ENCODE data around the gene NAP1L1. TPM values are rescaled to one million over a fixed set of nuclear protein-coding genes. Genes with fewer than 3 reads are reported as not detected.

NAP1L1 gene
- total RNA-seq, 1 donor from 2014 or later: 348 TPM

- intact Hi-C loops (cut with DNase I): no loop called here
These were observed 6.8 kb upstream of the NAP1L1 start for GRCh38 chr12:76091246-76091754.

GRCh38 chr12:76085520-76085868 is 1.0 kb upstream of the NAP1L1 start:
- no peak for DNase-seq (ENCODE audit: low spot score)
- intact Hi-C loops (cut with DNase I): loop anchor here (2.0 to 10.0 kb wide), 2 partner anchors 263 to 469 kb away; partner anchors contain the start of genes BBS10 and OSBPL8

More at GRCh38 chr12:76091246-76091754, 6.8 kb upstream of the NAP1L1 start:
- DNase-seq (ENCODE audit: low spot score): no peak

GRCh38 chr12:76084863-76085519 is 506 bp upstream of the NAP1L1 start:
- peak; percentile 93 for DNase-seq (ENCODE audit: low spot score)
- intact Hi-C loops (cut with DNase I): loop anchor here (2.0 to 10.0 kb wide), 3 partner anchors 53 to 470 kb away; partner anchors contain the start of genes BBS10, OSBPL8 and PHLDA1

- no peak for DNase-seq (ENCODE audit: low spot score)
- intact Hi-C loops (cut with DNase I): loop anchor here (5.0 to 10.0 kb wide), 2 partner anchors 51 to 471 kb away; partner anchors contain the start of genes OSBPL8 and PHLDA1
These were observed 1.1 kb downstream of the NAP1L1 start for GRCh38 chr12:76083246-76083903.

- no peak for DNase-seq (ENCODE audit: low spot score)
- intact Hi-C loops (cut with DNase I): loop anchor here (5.0 to 10.0 kb wide), 2 partner anchors 50 to 473 kb away; partner anchors contain the start of genes OSBPL8 and PHLDA1
These were observed 2.6 kb downstream of the NAP1L1 start for GRCh38 chr12:76081909-76082308.

GRCh38 chr12:76080729-76081415 is 3.6 kb downstream of the NAP1L1 start:
- no peak for DNase-seq (ENCODE audit: low spot score)
- intact Hi-C loops (cut with DNase I): loop anchor here (5.0 to 10.0 kb wide), 2 partner anchors 49 to 474 kb away; partner anchors contain the start of genes OSBPL8 and PHLDA1

GRCh38 chr12:76080017-76080728 is 4.3 kb downstream of the NAP1L1 start:
- intact Hi-C loops (cut with DNase I): loop anchor here (5.0 to 10.0 kb wide), 2 partner anchors 48 to 475 kb away; partner anchors contain the start of genes OSBPL8 and PHLDA1
- DNase-seq (ENCODE audit: low spot score): no peak

GRCh38 chr12:76078748-76079147 is 5.7 kb downstream of the NAP1L1 start:
- intact Hi-C loops (cut with DNase I): no loop called here
- no peak for DNase-seq (ENCODE audit: low spot score)

GRCh38 chr12:76075448-76075847 is 9.0 kb downstream of the NAP1L1 start:
- intact Hi-C loops (cut with DNase I): no loop called here

GRCh38 chr12:76074701-76075336 is 9.7 kb downstream of the NAP1L1 start:
- no peak for DNase-seq (ENCODE audit: low spot score)
- intact Hi-C loops (cut with DNase I): no loop called here

More at GRCh38 chr12:76075448-76075847, 9.0 kb downstream of the NAP1L1 start:
- DNase-seq (ENCODE audit: low spot score): no peak

GRCh38 chr12:76073561-76073960 is 10.9 kb downstream of the NAP1L1 start:
- DNase-seq (ENCODE audit: low spot score): no peak
- intact Hi-C loops (cut with DNase I): no loop called here

- DNase-seq (ENCODE audit: low spot score): no peak
- intact Hi-C loops (cut with DNase I): no loop called here
These were observed 11.9 kb downstream of the NAP1L1 start for GRCh38 chr12:76072568-76072967.

GRCh38 chr12:76069339-76069738 is 15.1 kb downstream of the NAP1L1 start:
- intact Hi-C loops (cut with DNase I): no loop called here
- no peak for DNase-seq (ENCODE audit: low spot score)

GRCh38 chr12:76065917-76066316 is 18.6 kb downstream of the NAP1L1 start:
- no peak for DNase-seq (ENCODE audit: low spot score)
- intact Hi-C loops (cut with DNase I): no loop called here

GRCh38 chr12:76064904-76065303 is 19.6 kb downstream of the NAP1L1 start:
- DNase-seq (ENCODE audit: low spot score): no peak
- intact Hi-C loops (cut with DNase I): no loop called here

- intact Hi-C loops (cut with DNase I): no loop called here
- DNase-seq (ENCODE audit: low spot score): no peak
These were observed 24.4 kb downstream of the NAP1L1 start for GRCh38 chr12:76060111-76060510.

- no peak for DNase-seq (ENCODE audit: low spot score)
- intact Hi-C loops (cut with DNase I): no loop called here
These were observed 27.2 kb downstream of the NAP1L1 start for GRCh38 chr12:76057326-76057725.

GRCh38 chr12:76055393-76055792 is 29.1 kb downstream of the NAP1L1 start:
- intact Hi-C loops (cut with DNase I): no loop called here

More at GRCh38 chr12:76055393-76055792, 29.1 kb downstream of the NAP1L1 start:
- no peak for DNase-seq (ENCODE audit: low spot score)

Measured in cardiac septum (tissue), 1 donor.